HCT116 (cell line): ENCODE measurements around the gene SAP30L. TPM values are rescaled to one million over a fixed set of nuclear protein-coding genes. Genes with fewer than 3 reads are reported as not detected.

Experiments used
- ATAC-seq: fragments of 200-7000 bp; cut with Tn5 transposase; 2 replicates; pipeline ENCODE4 v1.9.1; 2020; ENCODE audit warnings: mild to moderate bottlenecking, moderate library complexity
- BruUV-seq: library from RNA; stranded (reverse); fragments of 400-500 nt; replicated peaks from 2 replicates; lab custom pipeline; 2021; lab: Mats Ljungman, UMichigan
- CTCF ChIA-PET: fragments of 300-600 bp; sonication (Branson Sonifier 250); formaldehyde crosslinking; loops from one replicate; lab custom pipeline; 2021; ENCODE audit warnings: antibody characterized with exemption; lab: Charles Lee
- POLR2A ChIA-PET: fragments of 300-600, 350-600 bp; sonication (Branson Sonifier 250); formaldehyde crosslinking; loops from one replicate; lab custom pipeline; 2021; ENCODE audit warnings: antibody characterized with exemption; lab: Charles Lee
- RAD21 ChIA-PET, 2 experiments: fragments of 300-600 bp; sonication (Branson Sonifier 250); formaldehyde crosslinking; loops; one replicate each; lab custom pipeline; 2023; ENCODE audit warnings: low total read pairs in 2 of 2; ENCODE audit not compliant: uncharacterized antibody in 2 of 2, unreplicated experiment in 2 of 2, low non-redundant PET in 1 of 2; lab: Charles Lee
- DNase-seq: peaks from one replicate; pipeline ENCODE4 v3.0.0-alpha.2; 2010; ENCODE audit warnings: low read depth, low spot score
- H2AFZ ChIP-seq: fragments of 200-600 bp; shearing (Covaris generic), sonication (generic); 2 replicates; pipeline ENCODE4 v1.6.1; 2017; ENCODE audit warnings: low read depth, mixed run types, mixed read lengths, antibody characterized with exemption, low read length; ENCODE audit not compliant: poor library complexity, severe bottlenecking
- H3K27ac ChIP-seq: 2 replicates; pipeline ENCODE4 v1.5.1; 2012; ENCODE audit warnings: low read depth, low read length
- H3K27me3 ChIP-seq: fragments of 200-600 bp; sonication (generic); 2 replicates; pipeline ENCODE4 v1.6.1; 2016; ENCODE audit warnings: mixed run types, low read length, mixed read lengths; ENCODE audit not compliant: insufficient read depth
- H3K36me3 ChIP-seq, 2 experiments: fragments of 200-500 bp in 1 of 2; fragments of 200-600 bp in 1 of 2; sonication (Bioruptor generic) in 1 of 2; sonication (generic) in 1 of 2; 2 replicates each; pipeline versions ENCODE4 v1.5.1 to v1.6.1; 2014 to 2016; ENCODE audit warnings: low read length in 2 of 2, inconsistent platforms in 1 of 2, mixed read lengths in 1 of 2, mixed run types in 1 of 2; ENCODE audit not compliant: insufficient read depth in 2 of 2, control insufficient read depth in 1 of 2
- H3K4me1 ChIP-seq, 2 experiments: fragments of 200-600 bp in 1 of 2; sonication (generic) in 1 of 2; 2 replicates each; pipeline versions ENCODE4 v1.5.1 to v1.6.1; 2012 to 2017; ENCODE audit warnings: low read length in 2 of 2, inconsistent platforms in 1 of 2, mild to moderate bottlenecking in 1 of 2, mixed read lengths in 1 of 2, mixed run types in 1 of 2, moderate library complexity in 1 of 2; ENCODE audit not compliant: insufficient read depth in 2 of 2, control insufficient read depth in 1 of 2
- H3K4me2 ChIP-seq: fragments of 200-600 bp; sonication (generic); 2 replicates; pipeline ENCODE4 v1.6.1; 2017; ENCODE audit warnings: mixed run types, low read length, mixed read lengths
- H3K4me3 ChIP-seq, 2 experiments: fragments of 200-600 bp in 1 of 2; sonication (generic) in 1 of 2; replicated peaks in 1 of 2; 2 replicates each; pipeline ENCODE4 v1.5.1; 2011 to 2016; ENCODE audit warnings: low read length in 2 of 2, control low read depth in 1 of 2, low read depth in 1 of 2, mild to moderate bottlenecking in 1 of 2, mixed read lengths in 1 of 2, mixed run types in 1 of 2
- H3K79me2 ChIP-seq: fragments of 200-600 bp; sonication (generic); 2 replicates; pipeline ENCODE4 v1.6.1; 2017; ENCODE audit warnings: mild to moderate bottlenecking, mixed run types, low read length, moderate library complexity, mixed read lengths; ENCODE audit not compliant: insufficient read depth
- H3K9ac ChIP-seq: fragments of 200-600 bp; sonication (generic); 2 replicates; pipeline ENCODE4 v1.6.1; 2016; ENCODE audit warnings: low read length, mixed read lengths
- H3K9me2 ChIP-seq: fragments of 200-600 bp; sonication (generic), shearing (Covaris generic); 2 replicates; pipeline ENCODE4 v1.6.1; 2017; ENCODE audit warnings: mixed run types, mild to moderate bottlenecking, moderate library complexity; ENCODE audit not compliant: insufficient read depth
- H3K9me3 ChIP-seq, 2 experiments: fragments of 200-500 bp in 1 of 2; fragments of 200-600 bp in 1 of 2; sonication (Bioruptor generic) in 1 of 2; sonication (generic) in 1 of 2; 2 replicates each; pipeline ENCODE4 v1.6.1; 2014 to 2017; ENCODE audit warnings: low read length in 2 of 2, mixed read lengths in 2 of 2, inconsistent platforms in 1 of 2, low read depth in 1 of 2, mild to moderate bottlenecking in 1 of 2, mixed run types in 1 of 2, moderate library complexity in 1 of 2; ENCODE audit not compliant: control insufficient read depth in 1 of 2, insufficient read depth in 1 of 2
- H4K20me1 ChIP-seq: fragments of 200-600 bp; sonication (generic), shearing (Covaris generic); 2 replicates; pipeline ENCODE4 v1.6.1; 2017; ENCODE audit warnings: mixed run types, mild to moderate bottlenecking, moderate library complexity; ENCODE audit not compliant: insufficient read depth
- CBX3 ChIP-seq: IDR thresholded peaks from 2 replicates; pipeline ENCODE4 v1.6.1; 2012; ENCODE audit warnings: low read depth
- EZH2 ChIP-seq: fragments of 200-600 bp; sonication (generic); IDR thresholded peaks from 2 replicates; pipeline ENCODE4 v1.6.1; 2017; ENCODE audit warnings: antibody characterized with exemption, mixed run types
- EZH2phosphoT487 ChIP-seq: fragments of 200-600 bp; IDR thresholded peaks from 2 replicates; pipeline ENCODE4 v1.6.1; 2018; ENCODE audit warnings: antibody characterized with exemption, borderline replicate concordance
- JUND ChIP-seq: IDR thresholded peaks from 2 replicates; pipeline ENCODE4 v1.6.1; 2012
- SIN3A ChIP-seq: IDR thresholded peaks from 2 replicates; pipeline ENCODE4 v1.6.1; 2012; ENCODE audit warnings: low read depth
- YY1 ChIP-seq: IDR thresholded peaks from 2 replicates; pipeline ENCODE4 v1.6.1; 2011; ENCODE audit warnings: low read length, low read depth, moderate library complexity, mild to moderate bottlenecking; ENCODE audit not compliant: insufficient replicate concordance; ENCODE audit errors: extremely low read depth
- ZFX ChIP-seq: fragments of 450-650 bp; IDR thresholded peaks from 2 replicates; pipeline ENCODE4 v1.6.1; 2017
- intact Hi-C: fragments of 100-400 bp; cut with micrococcal nuclease; formaldehyde crosslinking; loops from 2 replicates; pipeline ENCODE4 v1.10.0; 2022
- total RNA-seq: library from RNA; stranded (reverse); gene quantifications from one replicate; pipeline ENCODE4 v1.2.1, GENCODE V29; 2021; ENCODE audit not compliant: unreplicated experiment
- TF ChIP-seq, protein P1 (sequence below): IDR thresholded peaks from 2 replicates; pipeline ENCODE4 v1.6.1; 2011; ENCODE audit warnings: mild to moderate bottlenecking, low read length, moderate library complexity; ENCODE audit not compliant: insufficient replicate concordance; ENCODE audit errors: extremely low read depth

The SAP30L gene
- total RNA-seq, 1 experiment from 2014 or later = 25.5 TPM

DNA sequence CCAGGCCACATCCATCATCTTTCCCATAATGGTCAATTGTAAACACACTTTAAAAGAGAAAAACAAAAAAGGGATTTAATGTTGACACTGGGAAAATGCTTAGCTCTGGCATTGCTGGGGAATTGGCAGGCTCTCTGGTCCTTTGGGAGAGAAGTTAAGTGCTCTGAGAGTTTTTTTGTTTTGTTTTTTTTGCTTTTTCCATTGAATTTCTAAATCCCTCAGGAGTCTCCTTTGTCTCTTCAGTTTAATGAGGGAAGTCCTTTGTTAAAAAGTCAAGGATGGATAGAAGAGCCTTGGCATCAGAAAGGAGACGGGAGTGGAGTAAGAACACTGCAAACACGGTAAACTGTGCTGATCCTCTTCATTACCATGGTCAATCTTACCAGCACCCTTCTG lies 39.3 kb downstream of the SAP30L start:
- Histone ChIP-seq H3K79me2 (no peaks in the 10 kb centered on the region), H3K9ac (no peak overlapping the region), H3K4me3 (no peak overlapping the region), H3K36me3 (no peaks in the 10 kb centered on the region), H4K20me1 (no peaks in the 10 kb centered on the region), H2AFZ (no peak overlapping the region), H3K4me2 (no peak overlapping the region), H3K27me3 (peaks cover 66% of the 10 kb centered on the region), H3K9me2 (no peaks in the 10 kb centered on the region), H3K4me1 (no peaks in the 10 kb centered on the region), H3K27ac (no peak overlapping the region), H3K9me3 (no peaks in the 10 kb centered on the region)
- ATAC-seq (no peak), DNase-seq (no peak)
- no TSS peak for BruUV-seq
- POLR2A ChIA-PET = no interaction called here
- RAD21 ChIA-PET = no interaction called here
- intact Hi-C loops = no loop called here
- CTCF ChIA-PET = no interaction called here
- TF ChIP-seq JUND (no peak), EZH2phosphoT487 (no peak), YY1 (no peak), EZH2 (no peak)

DNA sequence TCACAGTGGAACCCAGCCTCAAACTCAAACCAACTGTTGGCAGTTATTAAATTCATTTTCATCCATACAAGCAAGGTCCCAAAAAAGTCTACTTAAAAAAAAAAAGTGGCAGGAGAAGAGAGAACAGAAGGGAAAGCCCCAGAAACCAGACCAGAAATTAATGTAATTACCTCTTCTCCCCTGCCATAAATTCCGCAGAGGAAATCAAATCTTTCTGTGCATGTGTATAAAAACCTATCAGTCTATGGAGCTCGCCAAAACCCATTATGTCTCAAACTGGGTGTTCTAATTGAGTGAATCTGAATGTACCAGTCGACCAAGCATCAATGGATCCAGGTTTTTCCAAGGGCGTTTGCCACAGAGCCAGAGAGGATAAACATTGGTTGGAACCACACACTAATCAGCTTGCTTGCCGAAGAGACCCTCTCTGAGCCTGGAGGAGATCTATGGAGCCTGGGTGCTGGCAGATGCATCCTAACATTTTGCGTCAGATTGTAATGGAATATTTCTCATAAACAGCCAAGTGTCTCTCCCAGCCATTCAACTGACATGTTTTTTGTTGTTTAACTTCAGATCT lies 40.1 kb downstream of the SAP30L start:
- no peak overlapping the region for H2AFZ ChIP-seq
- no peaks in the 10 kb centered on the region for H3K36me3 ChIP-seq
- no peaks in the 10 kb centered on the region for H3K9me2 ChIP-seq
- H3K4me3 ChIP-seq = no peak overlapping the region
- no peak overlapping the region for H3K9ac ChIP-seq
- POLR2A ChIA-PET = no interaction called here
- no peaks in the 10 kb centered on the region for H3K79me2 ChIP-seq
- no peaks in the 10 kb centered on the region for H4K20me1 ChIP-seq
- no peak overlapping the region for H3K4me2 ChIP-seq
- no peaks in the 10 kb centered on the region for H3K4me1 ChIP-seq
- RAD21 ChIA-PET = no interaction called here
- CTCF ChIA-PET = no interaction called here
- no peaks in the 10 kb centered on the region for H3K9me3 ChIP-seq
- no peak for DNase-seq
- intact Hi-C loops = no loop called here
- ATAC-seq = no peak
- peaks cover 65% of the 10 kb centered on the region for H3K27me3 ChIP-seq
- no TSS peak for BruUV-seq
- H3K27ac ChIP-seq = no peak overlapping the region
- no peak for TF ChIP-seq ZFX
- TF ChIP-seq YY1 = no peak
- no peak for TF ChIP-seq SIN3A
- TF ChIP-seq, protein P1, sequence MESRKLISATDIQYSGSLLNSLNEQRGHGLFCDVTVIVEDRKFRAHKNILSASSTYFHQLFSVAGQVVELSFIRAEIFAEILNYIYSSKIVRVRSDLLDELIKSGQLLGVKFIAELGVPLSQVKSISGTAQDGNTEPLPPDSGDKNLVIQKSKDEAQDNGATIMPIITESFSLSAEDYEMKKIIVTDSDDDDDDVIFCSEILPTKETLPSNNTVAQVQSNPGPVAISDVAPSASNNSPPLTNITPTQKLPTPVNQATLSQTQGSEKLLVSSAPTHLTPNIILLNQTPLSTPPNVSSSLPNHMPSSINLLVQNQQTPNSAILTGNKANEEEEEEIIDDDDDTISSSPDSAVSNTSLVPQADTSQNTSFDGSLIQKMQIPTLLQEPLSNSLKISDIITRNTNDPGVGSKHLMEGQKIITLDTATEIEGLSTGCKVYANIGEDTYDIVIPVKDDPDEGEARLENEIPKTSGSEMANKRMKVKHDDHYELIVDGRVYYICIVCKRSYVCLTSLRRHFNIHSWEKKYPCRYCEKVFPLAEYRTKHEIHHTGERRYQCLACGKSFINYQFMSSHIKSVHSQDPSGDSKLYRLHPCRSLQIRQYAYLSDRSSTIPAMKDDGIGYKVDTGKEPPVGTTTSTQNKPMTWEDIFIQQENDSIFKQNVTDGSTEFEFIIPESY = no peak
- TF ChIP-seq CBX3 = no peak
- TF ChIP-seq, all 23 proteins: peak for 0
